Sigmoid colon (tissue), 7 donors: Measurements from ENCODE around the gene KIF22. TPM values are rescaled to one million over a fixed set of nuclear protein-coding genes. Genes with fewer than 3 reads are reported as not detected.
A peak's percentile ranks its signal among the peaks of the same experiment; 100 is the strongest.
"Not testable (repeated sequence)": the region's sequence is repeated elsewhere in the genome, so short reads cannot be mapped to it uniquely, and the experiment has no call there.

Experiments used
- DNase-seq: peaks from one replicate; pipeline ENCODE4 v3.0.0-alpha.2; 2019
- H3K27ac ChIP-seq, 4 donors: fragments of 200-600 bp; sonication (generic); one replicate each; pipeline ENCODE4 v1.5.1; 2016 to 2019; ENCODE audit warnings: mild to moderate bottlenecking in 1 of 4
- H3K27me3 ChIP-seq, 3 donors: fragments of 200-600 bp; sonication (generic); one replicate each; pipeline ENCODE4 v1.5.1; 2019; ENCODE audit warnings: mild to moderate bottlenecking in 1 of 3
- H3K36me3 ChIP-seq, 4 donors: fragments of 200-600 bp; sonication (generic); one replicate each; pipeline ENCODE4 v1.5.1; 2016 to 2019
- H3K4me1 ChIP-seq, 4 donors: fragments of 200-600 bp; sonication (generic); one replicate each; pipeline ENCODE4 v1.5.1; 2017 to 2019
- H3K4me3 ChIP-seq, 4 donors: fragments of 200-600 bp; sonication (generic); one replicate each; pipeline ENCODE4 v1.5.1; 2017 to 2019; ENCODE audit warnings: mild to moderate bottlenecking in 2 of 4, moderate library complexity in 1 of 4
- H3K9me3 ChIP-seq, 4 donors: fragments of 200-600 bp in 3 of 4; sonication (generic) in 3 of 4; one replicate each; pipeline versions ENCODE4 v1.5.1 to v1.6.1; 2013 to 2019
- EP300 ChIP-seq, 4 donors: sonication (generic); formaldehyde crosslinking; IDR thresholded peaks; one replicate each; pipeline ENCODE4 v1.6.1; 2017; ENCODE audit warnings: antibody characterized with exemption in 4 of 4
- POLR2A ChIP-seq, 2 donors: fragments of 450-650 bp; IDR thresholded peaks; one replicate each; pipeline ENCODE4 v1.6.1; 2016; ENCODE audit warnings: antibody characterized with exemption in 2 of 2, mild to moderate bottlenecking in 2 of 2, moderate library complexity in 2 of 2
- POLR2AphosphoS5 ChIP-seq, 4 donors: sonication (generic); formaldehyde crosslinking; IDR thresholded peaks; one replicate each; pipeline ENCODE4 v1.6.1; 2017; ENCODE audit warnings: antibody characterized with exemption in 4 of 4
- WGBS, 2 donors: extraction: QIAGEN DNeasy Blood & Tissue Kit; methylation state at CpG; one replicate each; pipeline ENCODE4 v1.1.7; 2013; 5-methylcytosine and 5-hydroxymethylcytosine counted together
- intact Hi-C: fragments of 100-400 bp; cut with DNase I; formaldehyde crosslinking; loops from one replicate; pipeline ENCODE4 v1.15.1; 2023
- polyA plus RNA-seq, 3 donors: library from polyadenylated mRNA; stranded (reverse); fragments of 200-250 nt; gene quantifications; one replicate each; pipeline ENCODE4 v1.2.3, GENCODE V29; 2013
- total RNA-seq, 4 donors: library from RNA; depleted of rRNA; stranded (reverse); fragments of >200 nt; gene quantifications; one replicate each; pipeline ENCODE4 v1.1.0, GENCODE V29; 2016
- TF ChIP-seq, protein P1 (sequence below), 4 experiments: fragments of 450-650 bp in 3 of 4; fragments of 200-600 bp in 1 of 4; IDR thresholded peaks; one replicate each; pipeline ENCODE4 v1.5.1; 2016 to 2019; ENCODE audit warnings: antibody characterized with exemption in 4 of 4, mild to moderate bottlenecking in 3 of 4, moderate library complexity in 2 of 4
- donor health status: healthy with polysubstance abuse.
- donor health status: Bipolar disorder and iron deficiency.
- donor health status: healthy.

The KIF22 gene
- total and polyA plus RNA-seq, 7 donors: 11.5 to 71.5 (median 16.1) TPM

GRCh38 chr16:29825145-29826044, 34.8 kb downstream of the KIF22 start:
- peak; percentile 90 for DNase-seq
- H3K4me3 ChIP-seq: no peak overlapping the region

GRCh38 chr16:29826342-29826695, 35.8 kb downstream of the KIF22 start:
- Histone ChIP-seq H3K4me3 (no peak overlapping the region), H3K27me3 (no peaks in the 10 kb centered on the region), H3K27ac (peak overlapping the region; percentile 66 to 78 (median 70)), H3K4me1 (peaks cover 0 to 71% (median 54%) of the 10 kb centered on the region in 4 donors), H3K9me3 (no peaks in the 10 kb centered on the region), H3K36me3 (peaks cover 1 to 14% (median 11%) of the 10 kb centered on the region in 4 donors)
- TF ChIP-seq, protein P1, sequence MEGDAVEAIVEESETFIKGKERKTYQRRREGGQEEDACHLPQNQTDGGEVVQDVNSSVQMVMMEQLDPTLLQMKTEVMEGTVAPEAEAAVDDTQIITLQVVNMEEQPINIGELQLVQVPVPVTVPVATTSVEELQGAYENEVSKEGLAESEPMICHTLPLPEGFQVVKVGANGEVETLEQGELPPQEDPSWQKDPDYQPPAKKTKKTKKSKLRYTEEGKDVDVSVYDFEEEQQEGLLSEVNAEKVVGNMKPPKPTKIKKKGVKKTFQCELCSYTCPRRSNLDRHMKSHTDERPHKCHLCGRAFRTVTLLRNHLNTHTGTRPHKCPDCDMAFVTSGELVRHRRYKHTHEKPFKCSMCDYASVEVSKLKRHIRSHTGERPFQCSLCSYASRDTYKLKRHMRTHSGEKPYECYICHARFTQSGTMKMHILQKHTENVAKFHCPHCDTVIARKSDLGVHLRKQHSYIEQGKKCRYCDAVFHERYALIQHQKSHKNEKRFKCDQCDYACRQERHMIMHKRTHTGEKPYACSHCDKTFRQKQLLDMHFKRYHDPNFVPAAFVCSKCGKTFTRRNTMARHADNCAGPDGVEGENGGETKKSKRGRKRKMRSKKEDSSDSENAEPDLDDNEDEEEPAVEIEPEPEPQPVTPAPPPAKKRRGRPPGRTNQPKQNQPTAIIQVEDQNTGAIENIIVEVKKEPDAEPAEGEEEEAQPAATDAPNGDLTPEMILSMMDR (IDR thresholded peaks at IDR 0.05): no peak
- TF ChIP-seq POLR2AphosphoS5 (IDR thresholded peaks at IDR 0.05): no peak
- no peak for TF ChIP-seq POLR2A (IDR thresholded peaks at IDR 0.05)
- TF ChIP-seq EP300 (IDR thresholded peaks at IDR 0.05): no peak
- intact Hi-C loops: no loop called here
- WGBS, 2 donors: 28 to 80% methylated on average over 8 of the region's 8 CpGs
- DNase-seq: no peak

More at GRCh38 chr16:29825145-29826044, 34.8 kb downstream of the KIF22 start:
- TF ChIP-seq, protein P1 (IDR thresholded peaks at IDR 0.05): no peak
- no peak for TF ChIP-seq POLR2A (IDR thresholded peaks at IDR 0.05)
- TF ChIP-seq POLR2AphosphoS5 (IDR thresholded peaks at IDR 0.05): peak in 3 of 4 donors; percentile 20 to 50 (median 25)
- no peak for TF ChIP-seq EP300 (IDR thresholded peaks at IDR 0.05)
- WGBS, 2 donors: 56 to 58% methylated on average over 10 of the region's 10 CpGs
- Histone ChIP-seq H3K27ac (peak overlapping the region; percentile 66 to 78 (median 70)), H3K4me1 (peaks cover 0 to 78% (median 62%) of the 10 kb centered on the region in 4 donors), H3K36me3 (peaks cover 0 to 5% (median 2%) of the 10 kb centered on the region in 4 donors), H3K27me3 (no peaks in the 10 kb centered on the region), H3K9me3 (no peaks in the 10 kb centered on the region)
- intact Hi-C loops: no loop called here

GRCh38 chr16:29830774-29831173, 40.2 kb downstream of the KIF22 start:
- peaks cover 0 to 26% (median 11%) of the 10 kb centered on the region in 4 donors for H3K4me1 ChIP-seq
- no peaks in the 10 kb centered on the region for H3K9me3 ChIP-seq
- H3K36me3 ChIP-seq: peaks cover 16 to 59% (median 41%) of the 10 kb centered on the region in 4 donors
- TF ChIP-seq, protein P1 (IDR thresholded peaks at IDR 0.05): no peak
- TF ChIP-seq POLR2A (IDR thresholded peaks at IDR 0.05): no peak
- no peak for TF ChIP-seq POLR2AphosphoS5 (IDR thresholded peaks at IDR 0.05)
- TF ChIP-seq EP300 (IDR thresholded peaks at IDR 0.05): no peak
- H3K4me3 ChIP-seq: no peak overlapping the region
- intact Hi-C loops: no loop called here
- H3K27ac ChIP-seq: no peak overlapping the region
- no peaks in the 10 kb centered on the region for H3K27me3 ChIP-seq
- DNase-seq: no peak
- 93 to 96% methylated on average over 11 of the region's 11 CpGs for WGBS, 2 donors

DNA sequence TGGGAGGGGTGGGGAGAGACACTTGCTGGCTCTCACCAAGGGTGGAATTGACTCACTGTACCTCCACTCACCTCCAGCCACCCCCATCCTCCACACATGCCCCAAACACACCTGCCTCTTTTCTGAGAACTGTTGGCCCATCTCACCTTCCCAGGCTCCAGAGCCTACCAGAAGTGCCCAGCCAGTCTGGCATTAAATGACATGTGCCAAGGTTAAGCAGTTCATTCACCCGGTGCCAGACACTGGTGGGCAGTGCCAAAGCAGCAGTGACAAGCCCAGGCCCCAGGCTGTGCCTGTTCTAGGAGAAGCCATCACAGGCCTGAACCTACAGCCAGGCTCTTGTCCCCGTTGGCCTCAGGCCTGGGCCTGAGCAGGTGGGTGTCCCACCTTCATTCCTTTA, 40.9 kb downstream of the KIF22 start:
- peaks cover 18 to 66% (median 45%) of the 10 kb centered on the region in 4 donors for H3K36me3 ChIP-seq
- TF ChIP-seq EP300 (IDR thresholded peaks at IDR 0.05) (no peak), POLR2A (IDR thresholded peaks at IDR 0.05) (no peak), POLR2AphosphoS5 (IDR thresholded peaks at IDR 0.05) (no peak)
- TF ChIP-seq, protein P1 (IDR thresholded peaks at IDR 0.05): no peak

GRCh38 chr16:29833219-29833618, 42.7 kb downstream of the KIF22 start:
- H3K9me3 ChIP-seq: not testable (repeated sequence)

More for the DNA sequence above, 40.9 kb downstream of the KIF22 start:
- no peak for DNase-seq
- WGBS, 2 donors: 69 to 88% methylated on average over 2 of the region's 2 CpGs
- intact Hi-C loops: no loop called here
- H3K27ac ChIP-seq: no peak overlapping the region
- no peaks in the 10 kb centered on the region for H3K27me3 ChIP-seq
- peaks cover 0 to 19% (median 8%) of the 10 kb centered on the region in 4 donors for H3K4me1 ChIP-seq
- H3K4me3 ChIP-seq: no peak overlapping the region
- H3K9me3 ChIP-seq: no peaks in the 10 kb centered on the region

More at GRCh38 chr16:29833219-29833618, 42.7 kb downstream of the KIF22 start:
- H3K4me3 ChIP-seq, intact Hi-C loops, H3K27me3 ChIP-seq, DNase-seq, H3K27ac ChIP-seq: not testable (repeated sequence)
- Histone ChIP-seq H3K36me3 (peaks cover 26 to 84% (median 55%) of the 10 kb centered on the region in 4 donors), H3K4me1 (peaks cover 0 to 12% (median 2%) of the 10 kb centered on the region in 4 donors)
- WGBS, 2 donors: 95 to 99% methylated on average over 4 of the region's 4 CpGs
